ENCODE measurements around the gene DPY30. TPM values are rescaled to one million over a fixed set of nuclear protein-coding genes. Genes with fewer than 3 reads are reported as not detected.
A peak's percentile ranks its signal among the peaks of the same experiment; 100 is the strongest.

Gene DPY30
- total RNA-seq, 2 donors from 2014 or later: 37.3 to 39.9 TPM

GRCh38 chr2:32011485-32011960 is 28.1 kb downstream of the DPY30 start:
- DNase-seq: no peak
- ATAC-seq: no peak
- intact Hi-C loops (cut with DNase I): loop anchor here in 1 of 2 donors (5.0 kb wide), 1 partner anchor 51 kb away; the partner anchor contains the start of gene SPAST

GRCh38 chr2:32010670-32011484 is 28.7 kb downstream of the DPY30 start, which contains the start of gene MEMO1:
Gene MEMO1 (minus strand): TSS chr2:32011008. CDS start chr2:32010247, 761 bp downstream.
- ATAC-seq (peak; percentile 90 to 91), DNase-seq (peak; percentile 96)
- intact Hi-C loops (cut with DNase I): loop anchor here in 1 of 2 donors (5.0 kb wide), 1 partner anchor 51 kb away; the partner anchor contains the start of gene SPAST

- DNase-seq: peak; percentile 68
- peak; percentile 85 to 87 for ATAC-seq
- intact Hi-C loops (cut with DNase I): loop anchor here in 1 of 2 donors (5.0 kb wide), 1 partner anchor 52 kb away; the partner anchor contains the start of gene SPAST
Measured at GRCh38 chr2:32010280-32010669, 29.3 kb downstream of the DPY30 start.

GRCh38 chr2:32009516-32010256 is 29.9 kb downstream of the DPY30 start:
- ATAC-seq (peak; percentile 12 to 14), DNase-seq (peak; percentile 58)
- intact Hi-C loops (cut with DNase I): loop anchor here in 1 of 2 donors (5.0 kb wide), 1 partner anchor 53 kb away; the partner anchor contains the start of gene SPAST

- ATAC-seq: no peak
- intact Hi-C loops (cut with DNase I): no loop called here
- no peak for DNase-seq
Measured at GRCh38 chr2:32008805-32009515, 30.6 kb downstream of the DPY30 start.

- ATAC-seq: no peak
- DNase-seq: no peak
- intact Hi-C loops (cut with DNase I): no loop called here
Measured at GRCh38 chr2:32007121-32007391, 32.5 kb downstream of the DPY30 start.

- intact Hi-C loops (cut with DNase I): no loop called here
- DNase-seq (no peak), ATAC-seq (no peak)
Measured at GRCh38 chr2:32005371-32005976, 34.1 kb downstream of the DPY30 start.

GRCh38 chr2:32003791-32004190 is 35.8 kb downstream of the DPY30 start:
- DNase-seq: no peak
- no peak for ATAC-seq
- intact Hi-C loops (cut with DNase I): no loop called here

- DNase-seq: no peak
- ATAC-seq: no peak
- intact Hi-C loops (cut with DNase I): no loop called here
Measured at GRCh38 chr2:32002406-32002805, 37.2 kb downstream of the DPY30 start.

- ATAC-seq (no peak), DNase-seq (no peak)
- intact Hi-C loops (cut with DNase I): no loop called here
Measured at GRCh38 chr2:31999438-31999837, 40.2 kb downstream of the DPY30 start.

- DNase-seq: no peak
- ATAC-seq: no peak
- intact Hi-C loops (cut with DNase I): no loop called here
Measured at GRCh38 chr2:31998731-31999383, 40.7 kb downstream of the DPY30 start.

GRCh38 chr2:31997653-31998052 is 42.0 kb downstream of the DPY30 start:
- ATAC-seq (no peak), DNase-seq (no peak)
- intact Hi-C loops (cut with DNase I): no loop called here

- intact Hi-C loops (cut with DNase I): no loop called here
- DNase-seq: no peak
- ATAC-seq: peak in 1 of 2 donors; percentile 23
Measured at GRCh38 chr2:31996571-31997150, 42.9 kb downstream of the DPY30 start.

GRCh38 chr2:31992934-31993333 is 46.7 kb downstream of the DPY30 start:
- no peak for ATAC-seq
- DNase-seq: no peak
- intact Hi-C loops (cut with DNase I): no loop called here

GRCh38 chr2:31992025-31992579 is 47.5 kb downstream of the DPY30 start:
- DNase-seq: no peak
- intact Hi-C loops (cut with DNase I): no loop called here
- ATAC-seq: no peak

- DNase-seq (no peak), ATAC-seq (no peak)
- intact Hi-C loops (cut with DNase I): no loop called here
Measured at GRCh38 chr2:31989946-31990345, 49.7 kb downstream of the DPY30 start.

GRCh38 chr2:31987454-31988220 is 52.0 kb downstream of the DPY30 start:
- DNase-seq: peak; percentile 38

More at GRCh38 chr2:31987454-31988220, 52.0 kb downstream of the DPY30 start:
- peak; percentile 88 to 92 for ATAC-seq
- intact Hi-C loops (cut with DNase I): no loop called here

Data from left cardiac atrium (tissue), 4 donors.